Measurements from ENCODE around the gene PC. TPM values are rescaled to one million over a fixed set of nuclear protein-coding genes. Genes with fewer than 3 reads are reported as not detected.

PC gene
- total RNA-seq, 4 donors from 2014 or later = 13.5 to 43.0 (median 27.5) TPM

GRCh38 chr11:66854231-66854661 lies 103.9 kb downstream of the PC start:
- no peaks in the 10 kb centered on the region for H3K9me3 ChIP-seq
- TF ChIP-seq CTCF (IDR thresholded peaks at IDR 0.05) = no peak
- no peak for TF ChIP-seq POLR2A (IDR thresholded peaks at IDR 0.05)
- no peaks in the 10 kb centered on the region for H3K27me3 ChIP-seq
- no peak for DNase-seq
- whole genome bisulfite sequencing, 2 donors = 89 to 98% methylated on average over 5 to 6 of the region's 12 CpGs
- no peak overlapping the region for H3K27ac ChIP-seq
- no peak overlapping the region for H3K4me3 ChIP-seq
- H3K36me3 ChIP-seq = peaks cover 0 to 31% (median 0%) of the 10 kb centered on the region in 3 donors
- intact Hi-C loops (cut with DNase I) = no loop called here
- peaks cover 9 to 38% (median 20%) of the 10 kb centered on the region in 3 donors for H3K4me1 ChIP-seq

- peaks cover 0 to 31% (median 0%) of the 10 kb centered on the region in 3 donors for H3K36me3 ChIP-seq
- 82 to 85% methylated on average over 22 to 24 of the region's 26 CpGs for WGBS, 2 donors
- H3K4me3 ChIP-seq = no peak overlapping the region
- no peak for DNase-seq
- H3K27ac ChIP-seq = no peak overlapping the region
- no peaks in the 10 kb centered on the region for H3K9me3 ChIP-seq
- TF ChIP-seq CTCF (IDR thresholded peaks at IDR 0.05) (no peak), POLR2A (IDR thresholded peaks at IDR 0.05) (no peak)
- no peaks in the 10 kb centered on the region for H3K27me3 ChIP-seq
- intact Hi-C loops (cut with DNase I) = no loop called here
- H3K4me1 ChIP-seq = peaks cover 9 to 32% (median 20%) of the 10 kb centered on the region in 3 donors
Measured at GRCh38 chr11:66853242-66854229, 104.6 kb downstream of the PC start.

GRCh38 chr11:66852466-66853241 lies 105.5 kb downstream of the PC start:
- intact Hi-C loops (cut with DNase I) = no loop called here
- TF ChIP-seq POLR2A (IDR thresholded peaks at IDR 0.05) = no peak
- no peak for TF ChIP-seq CTCF (IDR thresholded peaks at IDR 0.05)
- peaks cover 0 to 33% (median 0%) of the 10 kb centered on the region in 3 donors for H3K36me3 ChIP-seq
- DNase-seq = no peak
- H3K27ac ChIP-seq = no peak overlapping the region
- 83 to 88% methylated on average over 4 to 10 of the region's 26 CpGs for WGBS, 2 donors
- H3K9me3 ChIP-seq = no peaks in the 10 kb centered on the region
- H3K4me3 ChIP-seq = no peak overlapping the region
- H3K27me3 ChIP-seq = no peaks in the 10 kb centered on the region
- peaks cover 9 to 27% (median 20%) of the 10 kb centered on the region in 3 donors for H3K4me1 ChIP-seq

- no peak overlapping the region for H3K27ac ChIP-seq
- intact Hi-C loops (cut with DNase I) = no loop called here
- H3K4me1 ChIP-seq = peaks cover 9 to 27% (median 12%) of the 10 kb centered on the region in 3 donors
- 69 to 74% methylated on average over 9 to 13 of the region's 26 CpGs for WGBS, 2 donors
- H3K9me3 ChIP-seq = no peaks in the 10 kb centered on the region
- no peak for TF ChIP-seq CTCF (IDR thresholded peaks at IDR 0.05)
- no peak for TF ChIP-seq POLR2A (IDR thresholded peaks at IDR 0.05)
- peaks cover 0 to 41% (median 0%) of the 10 kb centered on the region in 3 donors for H3K36me3 ChIP-seq
- H3K27me3 ChIP-seq = no peaks in the 10 kb centered on the region
- H3K4me3 ChIP-seq = no peak overlapping the region
- DNase-seq = no peak
Measured at GRCh38 chr11:66851698-66852465, 106.3 kb downstream of the PC start.
